ENCODE results near the gene DUOXA2.

GRCh38 chr15:45118996-45119395 is 4.9 kb downstream of the DUOXA2 start:
- TF ChIP-seq CTCF (conservative IDR thresholded peaks at IDR 0.05 in 1 of 2, IDR thresholded peaks at IDR 0.05 in 1 of 2; ENCODE audit: low read depth in 1 of 2, low read length in 2 of 2) (no peak), EZH2 (IDR thresholded peaks at IDR 0.05; ENCODE audit: low read length, missing control alignments) (no peak)
